GM19240 (cell line): ENCODE measurements around the gene MICB.
"Not testable (repeated sequence)": the region's sequence is repeated elsewhere in the genome, so short reads cannot be mapped to it uniquely, and the experiment has no call there.

ENCODE experiments used
- DNase-seq: peaks from one replicate; pipeline ENCODE4 v3.0.0; 2011; ENCODE audit warnings: low spot score; ENCODE audit not compliant: insufficient read length

Gene MICB

DNA sequence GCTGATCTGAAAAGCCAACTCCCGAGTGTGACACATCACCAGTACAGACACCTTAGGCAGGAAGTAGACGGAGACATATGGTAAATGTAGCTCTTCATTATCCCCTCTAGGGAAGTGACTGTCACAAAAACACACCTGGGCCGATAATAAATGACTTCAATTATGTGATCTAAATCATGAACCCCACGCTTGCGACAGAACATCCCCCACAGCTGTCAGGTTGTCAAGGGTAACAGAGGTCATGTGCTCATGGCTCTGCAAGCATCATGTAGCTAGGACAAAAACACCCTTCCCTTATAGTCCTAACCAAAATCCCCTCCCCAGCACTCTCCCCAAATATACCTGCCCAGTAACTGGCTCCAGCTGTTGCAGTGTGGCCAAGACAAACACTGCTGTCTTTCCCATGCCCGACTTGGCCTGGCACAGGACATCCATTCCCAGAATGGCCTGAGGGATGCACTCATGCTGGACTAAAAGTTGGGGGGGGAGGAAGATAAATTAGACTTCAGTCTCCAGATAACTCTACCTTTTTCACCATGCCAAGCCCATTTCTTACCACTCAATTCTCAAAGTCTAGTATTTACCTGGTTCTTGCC, 41.0 kb downstream of the MICB start:
- DNase-seq: no peak

GRCh38 chr6:31540640-31541039, 42.7 kb downstream of the MICB start:
- no peak for DNase-seq

DNA sequence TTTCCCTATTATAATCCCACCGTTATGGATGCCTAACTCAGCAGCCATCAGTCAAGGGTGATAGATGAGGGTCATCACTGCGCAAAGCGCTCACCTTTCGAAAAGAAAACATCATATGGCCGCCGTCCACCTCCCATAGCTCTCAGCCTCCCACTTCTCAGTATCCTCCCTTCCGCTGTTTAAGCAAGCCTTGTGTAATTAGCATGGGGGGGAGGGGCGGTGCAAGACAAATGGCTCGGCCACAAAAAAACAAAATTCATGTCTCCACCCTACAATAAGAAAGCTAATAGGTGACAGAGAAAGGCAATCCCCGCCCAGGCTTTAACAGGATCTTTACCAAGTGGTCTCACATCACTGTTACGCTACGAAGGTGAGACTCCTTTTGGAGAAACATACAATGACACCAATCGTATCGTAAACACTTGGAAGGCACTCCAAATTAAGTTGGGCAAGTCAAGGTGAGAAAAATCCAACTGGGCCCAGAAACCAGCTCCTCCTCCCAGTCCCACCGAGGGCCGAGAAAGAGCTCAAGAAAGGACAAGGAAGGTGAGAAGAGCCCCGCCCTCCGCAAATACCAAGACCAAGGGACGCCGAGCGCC, 43.2 kb downstream of the MICB start:
- DNase-seq: no peak

- peak; percentile 90 for DNase-seq
Measured at GRCh38 chr6:31541658-31542521, 43.9 kb downstream of the MICB start, which contains the start of gene DDX39B. TSS of gene DDX39B (minus strand) at chr6:31542003. CDS start at chr6:31540532, 1,471 bp downstream.

DNA sequence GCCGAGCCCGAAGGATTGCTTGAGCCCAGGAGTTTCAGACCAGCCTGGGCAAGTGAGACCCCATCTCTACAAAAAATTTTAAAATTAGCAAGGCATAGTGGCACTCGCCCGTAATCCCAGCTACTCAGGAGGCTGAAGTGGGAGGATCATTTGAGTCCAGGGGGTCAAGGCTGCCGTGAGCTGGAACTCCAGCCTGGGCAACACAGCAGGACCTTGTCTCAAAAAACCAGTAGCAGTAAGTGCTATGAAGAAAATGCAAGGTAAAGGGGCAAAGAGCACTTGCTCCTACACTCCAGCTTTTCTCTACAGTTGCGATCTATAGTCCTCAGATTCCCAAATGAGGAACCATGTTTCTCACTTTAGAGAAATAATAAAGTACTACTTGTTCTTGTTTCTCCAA, 45.7 kb downstream of the MICB start:
- no peak for DNase-seq

GRCh38 chr6:31544676-31545075, 46.7 kb downstream of the MICB start:
- no peak for DNase-seq

- no peak for DNase-seq
Measured at GRCh38 chr6:31545291-31545690, 47.3 kb downstream of the MICB start.

DNA sequence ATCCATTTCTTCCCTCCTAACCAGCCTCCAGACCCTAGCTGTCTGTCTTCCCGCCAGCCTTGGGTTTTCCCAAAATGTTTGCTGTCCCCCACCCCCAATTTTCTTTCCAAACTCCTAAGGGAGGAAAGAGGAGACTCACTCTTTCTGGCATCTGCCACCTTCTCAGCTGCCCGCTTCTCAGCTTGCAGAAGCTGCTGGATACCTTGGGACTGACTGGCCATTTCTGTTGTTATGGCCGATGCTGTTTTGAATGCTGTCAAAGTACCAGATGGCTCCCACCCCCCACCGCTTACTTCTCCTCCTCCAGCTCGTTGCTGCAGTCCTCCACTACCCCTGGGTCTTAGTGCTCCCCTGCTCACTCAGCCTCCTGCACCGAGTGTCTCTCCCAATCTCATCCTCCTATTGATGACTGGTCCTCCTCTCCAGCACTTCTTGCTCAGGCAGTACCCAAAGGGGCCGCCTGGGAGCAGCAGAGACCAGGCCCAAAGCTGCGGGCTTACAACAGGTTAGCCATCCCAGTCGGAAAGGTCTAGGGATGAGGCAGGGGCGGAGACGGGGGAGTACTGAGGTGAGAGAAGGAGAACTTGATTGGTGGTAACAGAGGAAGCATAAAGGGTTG, 48.5 kb downstream of the MICB start, which contains the start of gene ATP6V1G2:
Gene ATP6V1G2, minus strand, starts transcription at position 270 of the 619 bp plus-strand sequence. Its CDS starts 49 bp downstream, at position 221.
- no peak for DNase-seq

GRCh38 chr6:31546958-31547726, 49.2 kb downstream of the MICB start, which contains the start of gene NFKBIL1:
TSS of gene NFKBIL1 (plus strand) at chr6:31547608. CDS start at chr6:31547695, 87 bp downstream.
- DNase-seq: peak; percentile 52

GRCh38 chr6:31547727-31548543, 50.0 kb downstream of the MICB start:
- no peak for DNase-seq

DNA sequence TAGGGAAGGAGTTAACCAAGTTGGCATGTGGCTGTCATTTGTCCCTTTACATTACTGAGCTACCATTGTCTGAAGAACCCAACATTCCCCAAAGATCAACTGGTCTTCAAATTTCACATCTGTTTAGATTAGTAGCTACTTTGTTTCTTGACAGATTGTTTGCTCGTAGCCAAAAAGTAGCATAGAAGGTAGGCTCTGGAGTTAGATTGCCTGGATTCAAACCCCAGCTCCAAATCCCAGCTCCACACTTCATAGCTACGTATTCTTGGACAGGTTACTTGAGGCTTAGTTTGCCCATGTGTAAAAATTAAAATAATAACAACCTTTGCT, 50.6 kb downstream of the MICB start:
- DNase-seq: no peak

DNA sequence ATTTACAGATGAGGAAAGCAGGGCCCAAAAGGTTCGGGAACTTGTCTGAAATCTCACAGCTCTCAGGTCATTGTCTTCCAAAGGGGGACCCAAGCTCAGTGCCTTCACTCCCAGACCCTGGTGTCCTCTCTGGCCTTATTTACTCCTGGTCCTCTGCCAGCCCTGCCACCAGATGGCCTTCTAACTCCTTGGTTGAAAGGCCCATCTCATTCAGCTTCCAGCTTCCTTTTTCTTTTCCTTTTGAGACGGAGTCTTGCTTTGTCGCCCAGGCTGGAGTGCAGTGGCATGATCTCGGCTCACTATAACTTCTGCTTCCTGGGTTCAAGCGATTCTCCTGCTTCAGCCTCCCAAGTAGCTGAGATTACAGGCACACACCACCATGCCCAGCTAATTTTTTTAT, 53.4 kb downstream of the MICB start:
- DNase-seq: not testable (repeated sequence)

DNA sequence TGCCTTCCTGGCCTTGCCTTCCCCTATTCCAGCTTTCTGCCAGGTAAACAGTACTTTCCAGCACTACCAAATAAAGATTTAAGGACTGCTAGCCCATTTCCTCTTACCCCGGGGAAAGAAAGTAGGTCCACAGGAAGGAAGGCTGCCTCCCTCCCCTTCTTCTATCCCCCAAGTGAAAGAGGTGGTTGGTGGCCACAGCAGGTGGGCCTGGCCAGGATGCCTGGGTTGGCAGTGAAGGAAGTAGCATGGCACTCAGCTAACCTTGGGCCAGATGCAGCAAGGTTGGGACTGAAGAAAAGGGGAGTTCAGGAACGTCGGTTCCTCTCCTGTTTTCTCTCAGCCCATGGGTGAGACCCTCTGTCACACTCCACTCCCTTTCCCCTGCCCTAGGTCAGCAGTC, 58.4 kb downstream of the MICB start:
- DNase-seq: no peak

- DNase-seq: no peak
Measured at GRCh38 chr6:31557443-31558317, 59.7 kb downstream of the MICB start.

DNA sequence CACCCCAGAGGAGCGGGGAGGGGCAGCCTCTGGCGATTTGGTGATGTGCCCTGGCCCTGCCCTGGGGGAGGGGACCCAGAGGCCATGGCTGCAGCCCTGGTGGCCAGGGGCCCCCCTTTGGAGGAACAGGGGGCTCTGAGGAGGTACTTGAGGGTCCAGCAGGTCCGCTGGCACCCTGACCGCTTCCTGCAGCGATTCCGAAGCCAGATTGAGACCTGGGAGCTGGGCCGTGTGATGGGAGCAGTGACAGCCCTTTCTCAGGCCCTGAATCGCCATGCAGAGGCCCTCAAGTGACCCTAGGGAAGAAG, 60.3 kb downstream of the MICB start:
- no peak for DNase-seq

- peak; percentile 50 for DNase-seq
Measured at GRCh38 chr6:31558631-31559500, 60.9 kb downstream of the MICB start.

- DNase-seq: no peak
Measured at GRCh38 chr6:31559606-31559957, 61.6 kb downstream of the MICB start.

DNA sequence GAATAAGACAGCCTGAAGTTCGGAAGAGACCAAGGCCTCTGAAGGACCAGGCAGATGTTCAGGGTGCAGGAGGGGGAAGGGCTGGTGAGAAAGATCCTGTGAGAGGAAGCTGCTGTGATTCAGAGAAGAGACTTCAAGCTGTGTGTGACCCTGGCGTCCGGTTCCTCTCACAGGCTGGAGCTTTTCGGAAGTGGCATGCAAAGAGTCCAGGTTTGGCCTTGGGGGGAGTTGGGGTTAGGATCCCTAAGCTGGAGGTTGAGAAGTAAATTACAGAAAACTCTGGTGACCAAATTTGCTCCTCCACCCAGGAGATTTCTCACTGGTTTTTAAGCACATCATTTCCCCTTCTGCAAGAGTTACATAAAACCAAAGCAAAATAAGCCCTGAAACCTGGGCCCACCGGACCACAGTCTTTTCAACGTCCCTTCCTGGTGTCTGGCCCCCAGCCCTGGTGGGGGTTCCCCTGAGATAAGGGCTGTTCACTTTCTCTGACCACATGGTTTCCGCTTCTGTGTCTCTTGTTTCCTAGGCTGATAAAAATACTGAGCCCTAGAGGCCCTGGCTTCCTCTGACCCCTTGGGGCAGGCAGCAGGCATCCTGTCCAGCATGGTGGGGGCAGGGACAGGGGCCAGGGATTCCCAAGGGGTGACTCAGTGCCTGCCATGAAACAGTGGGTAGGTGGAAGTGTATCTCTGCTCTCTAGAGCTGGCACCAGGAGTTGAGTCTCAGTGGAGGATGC, 62.2 kb downstream of the MICB start:
- peak; percentile 45 for DNase-seq
